Choroid plexus epithelial cell (primary cell): Measurements from ENCODE around the gene TRAK1.

Source experiments
- DNase-seq: peaks from one replicate; pipeline ENCODE4 v3.0.0-alpha.2; 2010; ENCODE audit warnings: low read depth
- H3K4me3 ChIP-seq: 2 replicates; pipeline ENCODE4 v1.5.1; 2011; ENCODE audit warnings: low read depth, mild to moderate bottlenecking, control low read depth, low read length, moderate library complexity
- CTCF ChIP-seq: conservative IDR thresholded peaks from 2 replicates; pipeline ENCODE4 v1.5.1; 2011; ENCODE audit warnings: low read depth, mild to moderate bottlenecking, control low read depth, inconsistent platforms, low read length, moderate library complexity

Gene TRAK1

DNA sequence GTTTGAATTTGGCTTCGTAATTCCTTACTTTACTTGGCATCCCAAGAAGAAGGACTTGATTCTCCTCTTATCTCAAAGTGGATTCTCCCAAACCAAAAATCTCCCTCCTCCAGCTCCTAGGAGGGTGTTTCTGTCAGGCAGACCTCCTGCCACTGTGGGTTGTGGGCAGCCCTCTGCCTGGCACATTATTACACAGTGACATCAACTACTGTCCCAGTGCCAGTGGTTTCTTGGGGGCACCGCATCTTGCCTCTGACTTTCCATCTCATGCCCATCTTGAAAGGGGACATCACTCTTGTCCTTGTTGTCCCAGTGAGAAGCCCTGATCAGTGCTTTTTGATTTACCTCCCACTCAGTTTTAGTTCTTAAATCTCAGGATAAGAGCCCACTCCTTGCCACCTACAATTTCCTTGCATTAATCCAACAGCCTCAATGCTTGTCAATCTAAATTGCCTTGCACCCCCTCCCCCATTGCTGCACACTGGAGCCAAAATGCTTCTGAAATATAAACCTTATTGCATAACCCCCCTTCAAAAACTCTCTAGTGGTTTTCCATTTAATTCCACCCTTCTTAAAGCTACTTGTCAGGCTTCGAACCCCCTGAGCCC lies 81.0 kb downstream of the TRAK1 start:
- H3K4me3 ChIP-seq, result no peak overlapping the region
- no peak for DNase-seq
- no peak for TF ChIP-seq CTCF

- H3K4me3 ChIP-seq, result no peak overlapping the region
These were observed 82.2 kb downstream of the TRAK1 start for GRCh38 chr3:42173307-42173706.

GRCh38 chr3:42174679-42175385 lies 83.7 kb downstream of the TRAK1 start:
- DNase-seq, result no peak
- TF ChIP-seq CTCF, result no peak

More at GRCh38 chr3:42173307-42173706, 82.2 kb downstream of the TRAK1 start:
- TF ChIP-seq CTCF, result no peak
- no peak for DNase-seq

GRCh38 chr3:42175386-42176240 lies 84.5 kb downstream of the TRAK1 start:
- H3K4me3 ChIP-seq, result no peak overlapping the region
- no peak for TF ChIP-seq CTCF
- no peak for DNase-seq

More at GRCh38 chr3:42174679-42175385, 83.7 kb downstream of the TRAK1 start:
- no peak overlapping the region for H3K4me3 ChIP-seq

DNA sequence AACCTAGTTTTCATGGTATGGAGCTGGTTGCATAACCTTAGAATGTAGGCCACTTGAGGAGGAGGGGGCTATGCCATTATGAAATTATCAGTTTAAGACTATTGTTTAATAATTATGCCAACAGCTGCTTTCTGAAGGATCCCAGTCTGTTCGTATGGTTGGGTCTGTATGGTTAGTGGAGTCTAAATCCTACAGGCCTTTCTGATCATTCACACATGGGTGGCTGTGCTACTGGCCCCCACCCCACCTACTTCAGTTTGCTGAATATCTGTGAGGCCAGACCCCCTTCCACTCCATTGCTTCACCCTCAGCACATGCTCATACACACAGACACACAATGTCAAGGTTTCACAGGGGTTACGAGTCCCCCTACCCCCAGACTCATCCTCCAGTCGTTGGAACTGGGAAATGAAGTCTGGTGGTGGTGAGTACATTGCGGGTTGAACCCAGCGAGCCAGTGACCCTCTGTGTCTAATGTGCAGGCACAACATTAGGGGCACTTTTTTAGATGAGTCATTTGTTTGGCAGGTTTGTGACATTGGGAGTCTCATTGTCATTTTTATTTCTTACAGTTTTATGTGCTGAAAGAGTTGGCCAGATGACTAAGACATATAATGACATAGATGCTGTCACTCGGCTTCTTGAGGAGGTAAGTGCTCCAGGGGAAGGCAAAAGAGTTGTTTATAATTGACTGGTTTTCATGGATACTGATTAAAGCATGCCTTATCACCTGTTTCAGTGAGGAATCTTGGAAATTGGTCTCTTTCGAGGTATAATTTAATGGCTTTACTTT lies 85.3 kb downstream of the TRAK1 start:
- no peak for TF ChIP-seq CTCF
- H3K4me3 ChIP-seq, result no peak overlapping the region
- no peak for DNase-seq

DNA sequence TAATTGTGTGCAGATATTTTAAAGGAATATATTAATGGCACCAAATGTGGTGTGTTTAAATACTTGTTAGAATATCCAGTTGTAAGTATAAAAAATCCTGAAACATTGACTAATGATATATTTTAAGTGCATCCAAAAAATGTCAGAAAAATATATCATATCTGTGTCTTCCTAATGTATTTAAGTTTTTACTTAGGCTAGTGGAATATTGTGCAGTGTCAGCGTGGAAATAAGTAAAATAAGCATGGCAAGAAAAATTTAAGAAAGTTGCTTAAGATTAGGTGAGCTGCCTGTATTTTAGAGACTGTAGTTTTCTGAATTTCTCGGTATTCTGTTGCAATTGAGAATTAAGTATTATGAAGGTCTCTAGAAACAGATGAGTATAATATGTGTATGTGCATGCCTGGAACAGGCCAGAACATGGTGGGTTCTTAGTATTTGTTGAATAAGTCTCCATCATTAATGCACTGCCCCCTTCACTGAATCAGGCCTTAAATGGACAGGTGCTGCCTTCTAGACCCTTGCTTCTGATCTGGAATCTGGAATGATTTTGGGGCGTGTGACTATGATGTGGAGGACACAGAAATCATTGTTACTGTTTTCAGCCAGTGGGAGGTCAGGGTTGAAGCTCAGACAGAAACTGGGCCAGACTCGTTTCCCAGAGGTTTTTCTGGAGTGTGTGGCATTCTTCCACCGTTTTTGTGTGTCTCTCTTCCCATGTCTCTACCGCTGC lies 86.1 kb downstream of the TRAK1 start:
- no peak for DNase-seq
- TF ChIP-seq CTCF, result no peak
- no peak overlapping the region for H3K4me3 ChIP-seq
